CD4-positive, alpha-beta T cell treated with Interleukin-15 for 1 hour (primary cell): ENCODE measurements around the gene NINJ1.

Source experiments
- DNase-seq: peaks from one replicate; pipeline ENCODE4 v3.0.0-alpha.2; 2020

NINJ1 gene

DNA sequence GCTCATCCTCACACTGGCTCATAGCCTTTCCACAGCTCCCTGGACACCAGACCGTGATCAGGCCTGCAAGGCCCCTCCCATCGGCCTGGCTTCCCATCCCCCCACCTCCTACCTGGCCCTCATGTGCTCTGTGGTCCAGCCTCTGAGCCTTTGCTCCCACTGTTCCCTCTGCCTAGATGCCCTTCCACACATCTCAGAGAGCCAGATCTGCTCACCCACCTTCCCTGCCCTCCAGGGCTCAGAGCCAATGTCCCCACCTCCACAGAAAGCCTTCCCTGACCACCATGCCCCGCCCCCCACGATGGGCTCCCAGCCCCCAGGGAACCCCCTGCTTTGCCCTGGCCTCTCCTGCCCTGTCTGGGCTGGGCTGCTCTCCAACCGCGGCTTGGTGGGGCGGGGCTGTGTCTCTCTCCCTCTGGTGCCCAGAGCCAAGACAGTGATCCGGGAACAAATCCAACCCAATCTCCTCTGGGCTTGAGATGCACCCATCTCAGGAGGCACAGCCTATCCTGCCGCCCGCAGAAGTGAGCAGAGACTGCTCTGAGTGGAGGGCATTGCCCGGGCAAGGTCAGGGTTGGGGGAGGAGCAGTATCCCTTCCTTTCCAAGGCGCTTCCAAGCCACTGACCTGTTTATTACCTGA lies 1.6 kb downstream of the NINJ1 start:
- no peak for DNase-seq

DNA sequence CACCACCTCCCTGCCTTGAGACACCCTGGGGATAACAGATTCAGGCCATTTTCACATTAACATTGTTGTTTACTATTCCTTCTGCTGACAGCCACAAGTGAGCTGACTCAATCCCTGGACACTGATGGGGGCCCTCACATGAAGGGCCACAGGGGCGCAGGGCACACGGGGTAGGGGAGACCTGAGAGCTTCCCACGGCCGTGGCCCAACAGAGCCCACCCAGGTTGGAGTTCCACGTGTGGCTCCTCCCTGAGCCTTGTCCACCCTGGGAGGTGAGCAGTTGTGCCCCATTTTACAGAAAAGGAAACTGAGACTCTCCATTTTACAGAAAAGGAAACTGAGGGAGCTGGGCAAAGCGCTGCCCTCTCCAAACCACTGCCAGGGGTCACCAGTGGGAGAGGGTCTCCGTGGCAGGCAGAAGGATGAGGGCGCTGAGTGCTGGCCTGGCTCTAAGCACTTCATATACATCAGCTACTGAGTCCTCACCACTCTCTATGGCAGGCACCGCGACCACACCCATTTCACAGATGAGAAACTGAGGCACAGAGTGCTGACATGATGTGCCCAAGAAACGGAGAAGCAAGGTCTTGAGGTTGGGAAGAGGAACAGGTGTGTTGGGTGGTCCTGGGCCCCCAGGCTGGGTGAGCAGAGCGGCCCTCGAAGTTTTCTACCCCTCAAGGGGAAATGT lies 2.3 kb downstream of the NINJ1 start:
- DNase-seq = no peak

DNA sequence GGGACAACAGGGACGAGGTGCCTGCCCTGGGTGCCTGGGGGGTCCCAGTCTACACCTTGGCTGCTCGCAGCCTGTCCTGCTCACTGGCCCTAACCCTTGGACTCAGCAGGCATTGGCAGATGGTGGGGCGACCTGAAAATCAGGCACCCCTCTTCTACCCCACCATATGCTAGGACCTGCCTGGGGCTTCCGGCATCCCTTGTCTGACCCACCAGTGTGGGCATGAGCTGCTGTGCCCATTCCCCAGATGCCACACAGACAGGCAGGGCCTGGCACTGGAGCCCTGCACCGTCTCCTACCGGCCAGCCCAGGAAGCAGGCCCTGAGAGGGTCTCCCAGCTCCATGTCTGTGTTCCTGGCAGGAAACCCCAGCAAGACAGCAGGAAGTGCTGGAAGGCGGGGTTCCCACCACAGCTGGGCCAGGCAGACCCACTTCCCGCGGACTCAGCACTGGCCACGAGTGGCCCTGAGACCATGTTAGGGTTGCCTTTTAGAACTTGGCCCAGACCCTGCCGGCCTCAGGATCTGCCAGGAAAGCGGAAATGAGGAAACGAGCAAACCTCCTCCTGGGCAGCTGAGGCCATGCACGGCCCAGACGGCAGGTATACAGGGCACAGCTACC lies 3.1 kb downstream of the NINJ1 start:
- no peak for DNase-seq

DNA sequence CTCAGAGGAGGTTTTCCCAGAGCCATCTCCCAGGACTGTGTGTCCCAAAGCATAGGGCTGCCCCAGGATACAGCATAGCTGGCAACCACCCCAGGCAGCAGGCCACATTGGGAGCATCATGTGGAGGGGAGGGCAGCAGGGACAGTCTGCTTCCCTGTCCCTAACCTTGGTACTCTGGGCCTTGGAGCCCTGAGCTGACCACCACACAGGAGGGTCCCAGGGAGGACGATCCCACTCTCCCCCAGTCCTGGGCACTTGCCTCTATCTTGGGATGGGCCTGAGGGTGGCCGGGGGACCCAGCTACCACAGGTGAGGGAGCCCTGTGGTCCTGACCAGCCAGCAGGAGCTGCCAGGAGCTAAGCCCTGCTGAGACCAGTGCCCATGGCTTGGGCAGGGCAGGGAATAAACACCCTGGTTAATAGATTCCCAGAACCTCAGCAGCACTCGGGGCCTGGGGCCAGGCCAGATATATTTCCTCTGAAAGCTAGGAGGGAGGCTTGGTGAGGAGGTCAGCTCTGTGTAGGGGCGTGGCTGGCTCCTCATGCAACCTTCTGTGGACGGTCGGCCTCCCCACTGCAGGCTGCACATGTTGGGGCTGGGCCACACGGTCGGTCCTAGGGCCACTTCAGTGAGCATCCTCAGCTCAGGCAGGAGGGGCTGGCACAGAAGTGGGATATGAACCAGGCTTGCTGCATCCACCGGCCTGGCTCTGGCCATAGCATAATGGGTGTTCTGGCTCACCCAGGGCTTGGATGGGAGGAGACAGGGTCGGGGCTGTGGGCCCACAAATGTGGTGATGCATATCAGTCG lies 4.2 kb downstream of the NINJ1 start:
- DNase-seq = no peak

DNA sequence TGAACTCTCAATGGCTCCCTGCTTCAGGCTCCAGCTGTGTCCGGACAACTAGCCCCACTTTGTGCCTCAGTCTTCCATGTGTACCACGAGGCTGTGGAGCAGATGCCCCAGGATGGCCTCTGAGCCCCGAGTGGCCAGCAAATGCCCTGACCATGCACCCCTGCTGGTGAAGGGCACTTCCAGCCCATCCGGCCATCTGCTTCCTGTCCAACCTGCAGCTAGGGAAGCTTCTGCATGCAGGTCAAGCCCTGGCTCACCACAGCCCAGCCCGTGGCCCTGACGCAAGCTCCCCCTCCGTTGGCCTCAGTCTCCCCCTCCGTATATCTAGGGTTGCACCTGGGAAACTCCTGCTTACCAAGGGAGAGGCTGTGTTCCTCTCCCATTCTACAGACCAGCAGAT lies 4.8 kb downstream of the NINJ1 start:
- DNase-seq = no peak

DNA sequence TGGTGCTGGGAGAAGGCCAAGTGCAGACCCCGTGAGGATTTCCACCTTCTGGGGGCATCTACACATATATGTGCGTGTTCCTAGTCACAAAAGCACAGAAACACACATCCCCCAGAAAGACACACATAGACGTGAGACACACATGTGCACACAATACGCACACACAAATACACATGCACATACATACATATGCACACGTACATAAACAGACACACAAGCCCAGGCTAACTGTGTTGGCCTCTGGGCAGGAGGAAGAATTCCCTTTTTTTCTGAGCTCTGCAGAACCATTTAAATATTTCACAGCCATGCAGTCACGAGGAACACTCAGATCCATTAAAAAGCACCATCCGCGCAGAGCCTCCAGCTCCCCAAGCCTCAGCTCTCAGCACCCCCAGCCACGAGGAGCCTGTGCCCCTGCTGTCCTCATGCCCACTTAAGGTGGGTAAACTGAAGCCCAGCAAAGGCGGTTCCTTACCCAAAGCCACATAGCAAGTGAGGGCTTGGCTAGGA lies 5.3 kb downstream of the NINJ1 start:
- DNase-seq = no peak

DNA sequence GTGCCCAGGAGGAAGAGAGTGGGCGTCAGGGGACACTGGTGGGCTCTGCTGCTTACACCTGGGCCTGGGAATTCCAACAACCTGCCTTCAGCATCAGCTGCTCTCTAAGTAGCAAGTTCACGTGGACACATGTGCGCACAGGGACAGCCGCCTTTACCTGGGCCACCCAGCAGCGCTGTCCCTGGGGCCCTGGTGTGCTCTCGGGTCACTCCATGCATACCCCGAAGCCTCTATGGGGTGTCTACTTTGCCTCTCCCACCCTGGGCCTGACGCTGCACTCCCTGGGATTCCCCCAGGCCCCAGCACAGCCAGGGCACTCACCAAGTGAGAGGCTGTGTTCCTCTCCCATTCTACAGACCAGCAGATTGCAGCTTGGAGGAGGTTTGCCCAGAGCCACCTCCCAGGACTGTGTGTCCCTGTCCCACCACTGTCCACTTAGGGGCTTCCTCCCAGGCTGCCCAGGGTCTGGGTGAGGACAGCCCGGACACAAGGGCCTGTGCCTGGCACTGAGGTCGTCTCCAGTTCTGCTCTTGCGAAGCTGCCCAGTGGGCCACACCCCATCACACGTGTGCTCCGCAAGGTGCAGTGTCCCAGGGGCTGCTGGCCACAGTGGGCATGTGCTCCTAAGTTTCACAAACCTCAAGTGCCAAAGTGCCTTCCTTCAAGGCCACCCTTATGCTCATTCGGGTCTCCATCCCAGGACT lies 5.9 kb downstream of the NINJ1 start:
- no peak for DNase-seq

DNA sequence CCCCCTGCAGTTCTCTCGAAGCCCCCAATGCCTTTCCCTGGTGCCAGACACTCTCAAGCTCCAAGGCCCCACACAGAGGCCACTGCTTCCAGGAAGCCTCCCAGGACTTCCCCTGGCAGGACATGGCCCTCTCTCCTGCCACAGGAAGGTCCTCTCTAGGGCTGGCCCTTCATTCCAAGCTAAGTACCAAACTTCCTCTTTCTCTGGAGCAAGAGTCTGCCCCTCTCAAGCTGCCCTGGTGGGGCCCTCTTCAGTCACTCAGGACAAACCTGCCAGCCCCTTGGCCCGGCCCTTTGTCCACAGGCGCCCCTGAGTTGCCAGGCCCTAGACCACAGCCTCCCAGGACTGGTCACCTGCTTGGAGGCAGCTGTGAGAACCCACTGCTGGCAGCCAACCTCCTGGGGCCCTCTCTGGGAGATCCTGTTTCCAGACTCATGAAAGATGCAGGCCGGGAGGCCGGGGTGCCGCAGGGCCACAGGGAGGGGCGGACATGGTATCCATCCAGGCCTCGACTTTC lies 6.6 kb downstream of the NINJ1 start:
- DNase-seq = no peak

DNA sequence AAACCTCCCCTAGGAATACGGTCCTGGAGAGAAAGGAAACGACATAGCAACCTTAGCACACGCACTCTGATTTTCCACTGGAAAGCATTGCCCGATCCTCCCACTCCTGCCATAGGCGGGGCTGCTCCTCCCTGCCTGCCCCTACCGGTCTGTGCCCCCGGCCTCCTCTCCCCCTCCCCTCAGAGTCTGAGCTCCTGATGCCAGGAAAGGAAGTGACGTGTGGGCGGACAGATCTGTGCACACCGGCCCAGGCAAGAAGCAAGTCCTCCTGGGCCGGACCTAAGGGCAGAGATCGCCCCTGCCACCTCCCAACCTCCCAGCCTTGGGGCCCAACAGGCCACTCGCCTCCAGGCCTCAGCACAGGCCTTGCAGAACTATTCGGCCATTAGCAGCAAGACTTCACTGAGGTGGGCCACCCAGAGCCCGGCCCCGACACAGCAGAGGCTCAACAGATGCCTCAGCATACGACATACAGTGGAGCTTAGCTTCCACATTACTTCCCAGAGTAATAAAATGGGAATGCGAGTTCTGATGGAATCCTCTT lies 7.2 kb downstream of the NINJ1 start:
- DNase-seq = peak; percentile 18

DNA sequence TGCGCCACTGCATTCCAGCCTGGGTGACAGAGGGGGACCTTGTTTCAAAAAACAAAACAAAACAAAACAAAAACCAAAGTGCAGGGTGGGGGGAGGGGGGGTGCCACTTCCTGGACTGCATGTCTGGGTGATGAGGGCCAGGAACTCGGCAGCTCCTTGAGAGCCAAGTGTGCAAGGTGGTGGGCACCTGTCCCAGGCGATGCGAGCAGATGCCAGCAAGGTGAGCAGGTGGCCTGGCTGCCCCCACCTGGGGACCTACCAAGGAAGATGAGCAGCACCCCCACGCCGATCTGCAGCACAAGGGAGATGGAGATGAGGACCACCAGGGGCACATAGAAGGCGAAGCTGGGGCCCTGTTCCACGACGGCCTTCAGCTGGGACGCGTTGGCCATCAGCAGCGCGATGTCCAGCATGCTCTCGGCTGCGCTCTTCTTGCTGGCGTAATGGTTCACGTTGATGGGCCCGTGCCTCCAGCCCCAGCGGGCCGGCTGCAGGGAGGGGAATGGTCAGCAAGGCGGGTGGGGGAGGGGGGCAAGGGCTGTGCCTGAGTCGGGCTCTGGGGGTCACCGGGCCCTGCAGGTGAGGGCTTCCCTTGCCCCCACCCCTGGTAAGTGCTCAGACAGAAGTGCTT lies 7.8 kb downstream of the NINJ1 start:
- peak; percentile 35 for DNase-seq

DNA sequence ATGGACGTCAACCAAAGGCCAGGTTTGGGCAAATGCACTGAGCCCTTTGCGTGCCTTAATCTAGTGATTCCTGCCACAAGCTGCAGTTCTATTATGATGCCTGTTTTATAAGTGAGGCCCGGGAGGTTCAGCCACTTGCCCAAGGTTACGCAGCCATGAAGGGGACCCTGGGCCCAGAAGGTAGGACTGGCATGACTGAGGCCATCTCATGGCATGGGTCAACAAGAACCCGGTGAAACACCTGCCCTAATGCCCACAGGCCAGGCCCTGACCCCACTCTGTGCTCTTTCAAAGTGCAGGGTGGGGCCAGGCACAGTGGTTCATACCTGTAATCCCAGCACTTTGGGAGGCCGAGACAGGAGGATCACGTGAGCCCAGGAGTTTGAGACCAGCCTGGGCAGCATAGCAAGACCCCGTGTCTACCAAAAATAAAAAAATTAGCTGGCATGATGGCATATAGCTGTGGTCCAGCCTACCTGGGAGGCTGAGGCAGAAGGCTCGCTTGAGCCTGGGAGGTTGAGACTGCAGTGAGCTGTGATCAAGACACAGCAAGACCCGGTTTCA lies 8.6 kb downstream of the NINJ1 start:
- peak; percentile 12 for DNase-seq

DNA sequence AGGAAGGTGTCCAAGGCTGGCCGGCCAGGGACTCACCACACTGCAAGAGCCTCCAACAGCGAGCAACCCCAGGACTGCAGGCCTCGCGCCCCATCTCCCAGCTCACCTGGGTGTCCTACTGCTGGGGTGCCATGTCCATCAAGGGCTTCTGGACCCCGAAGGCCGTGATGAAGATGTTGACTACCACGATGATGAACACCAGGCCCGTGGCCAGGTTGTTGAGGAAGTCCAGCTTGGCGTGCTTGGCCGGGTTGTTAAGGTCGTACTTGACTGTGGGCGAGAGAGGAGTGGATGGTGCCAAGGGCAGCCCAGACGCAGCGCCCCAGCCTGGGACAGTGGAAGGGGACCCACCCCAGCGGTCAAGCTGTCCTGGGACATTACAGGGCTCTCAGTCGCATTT lies 9.3 kb downstream of the NINJ1 start:
- no peak for DNase-seq

DNA sequence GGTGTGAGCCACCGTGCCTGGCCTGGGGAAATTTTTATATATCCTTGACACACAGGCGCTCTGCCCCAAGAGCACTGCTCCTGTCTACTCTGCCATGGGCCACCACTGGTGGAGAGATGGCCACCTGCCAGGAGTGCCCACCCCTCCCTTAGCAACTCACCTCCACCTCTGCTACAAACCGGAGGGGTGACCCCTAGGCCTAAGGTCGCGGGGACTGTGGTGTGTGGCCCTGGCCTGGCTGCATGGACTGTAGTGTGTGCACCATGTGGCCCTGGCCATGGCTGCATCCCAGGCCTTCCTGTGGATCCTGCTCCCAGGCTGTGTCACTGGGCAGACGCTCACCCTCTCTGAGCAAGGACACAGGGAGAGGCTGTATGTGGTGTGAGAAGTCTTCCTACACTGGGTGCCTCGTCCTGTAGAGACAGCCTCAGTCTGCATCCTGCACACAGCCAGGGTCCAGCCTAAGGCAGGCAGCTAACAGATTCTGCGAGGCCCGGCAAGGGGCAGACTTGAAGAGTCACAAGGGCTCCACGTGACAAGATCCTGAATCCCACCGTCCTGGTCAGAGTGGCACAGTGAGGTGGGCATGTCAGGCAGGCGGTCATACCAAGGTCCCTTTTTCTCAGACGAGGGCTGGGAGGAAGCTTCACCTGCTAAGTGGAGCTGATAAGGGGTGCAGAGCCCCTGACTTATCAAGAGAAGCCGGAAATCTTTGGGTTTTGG lies 10.3 kb downstream of the NINJ1 start:
- peak; percentile 16 for DNase-seq

DNA sequence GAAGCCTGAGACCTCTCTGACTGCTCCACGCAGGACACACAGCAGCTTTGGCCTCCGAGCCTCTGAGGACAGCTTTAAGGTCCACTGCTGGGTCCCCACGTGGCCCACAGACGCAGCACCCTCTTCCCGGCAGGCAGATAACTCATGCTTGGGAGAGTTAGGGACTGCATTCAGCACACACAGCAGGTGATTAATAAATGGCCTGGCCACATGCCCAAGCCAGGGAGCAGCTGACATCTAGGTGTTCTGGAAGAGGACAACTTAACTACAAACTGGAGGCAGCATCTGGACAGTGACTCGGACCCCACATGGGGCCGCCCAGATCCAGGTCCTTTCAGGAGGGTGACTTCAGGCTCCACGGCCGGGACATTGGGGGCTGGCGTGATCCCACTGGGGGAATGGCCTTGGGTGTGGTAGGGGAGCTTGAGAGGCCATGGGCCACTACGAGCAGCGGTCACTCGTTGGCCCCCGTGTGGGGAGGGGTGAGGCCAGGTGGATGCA lies 11.3 kb downstream of the NINJ1 start:
- peak; percentile 16 for DNase-seq

DNA sequence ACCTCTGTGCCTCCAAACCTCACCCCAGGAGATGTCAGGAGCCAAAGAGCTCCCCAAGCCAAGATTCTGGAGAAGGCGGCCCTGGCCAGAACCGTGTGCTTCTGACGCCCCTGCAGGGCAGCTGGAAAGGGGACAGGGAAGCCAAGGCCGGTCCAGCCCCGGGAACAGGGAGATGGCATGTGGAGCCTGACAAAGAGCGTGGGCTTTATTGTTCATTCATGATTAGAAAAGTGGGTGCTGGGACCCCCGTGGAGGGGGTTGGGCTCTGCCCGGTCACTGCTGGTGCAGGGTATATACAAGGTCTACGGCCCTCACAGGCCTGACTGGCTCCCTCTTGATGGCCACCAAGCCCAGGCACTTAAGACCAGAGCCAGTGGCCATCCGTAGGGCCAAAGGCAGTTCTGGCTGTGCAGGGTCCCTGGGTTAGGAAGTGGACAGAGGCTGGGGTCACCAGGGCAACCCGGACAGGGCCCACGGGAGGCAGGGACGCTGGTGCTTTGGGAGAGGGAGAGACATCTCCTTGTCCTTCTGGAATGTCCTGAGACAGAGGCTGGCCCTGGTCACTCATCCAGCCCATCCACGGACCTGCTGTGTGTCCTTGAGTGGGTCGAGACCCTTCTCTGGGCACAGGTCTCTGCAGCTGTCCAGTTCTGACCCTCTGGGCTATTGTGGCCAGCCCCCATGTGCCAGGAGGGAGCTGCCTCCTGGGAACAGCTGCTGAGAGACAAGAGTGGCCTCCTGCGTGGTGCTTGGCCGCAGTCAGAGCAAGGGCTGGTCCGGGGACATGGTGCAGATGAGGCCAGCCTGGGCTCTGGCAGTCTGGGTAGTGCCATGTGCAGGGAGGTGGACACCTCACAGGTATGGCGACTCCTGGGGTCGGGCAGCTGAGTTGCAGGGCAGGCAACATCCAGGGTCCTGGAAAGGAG lies 12.5 kb downstream of the NINJ1 start:
- DNase-seq = peak; percentile 15

DNA sequence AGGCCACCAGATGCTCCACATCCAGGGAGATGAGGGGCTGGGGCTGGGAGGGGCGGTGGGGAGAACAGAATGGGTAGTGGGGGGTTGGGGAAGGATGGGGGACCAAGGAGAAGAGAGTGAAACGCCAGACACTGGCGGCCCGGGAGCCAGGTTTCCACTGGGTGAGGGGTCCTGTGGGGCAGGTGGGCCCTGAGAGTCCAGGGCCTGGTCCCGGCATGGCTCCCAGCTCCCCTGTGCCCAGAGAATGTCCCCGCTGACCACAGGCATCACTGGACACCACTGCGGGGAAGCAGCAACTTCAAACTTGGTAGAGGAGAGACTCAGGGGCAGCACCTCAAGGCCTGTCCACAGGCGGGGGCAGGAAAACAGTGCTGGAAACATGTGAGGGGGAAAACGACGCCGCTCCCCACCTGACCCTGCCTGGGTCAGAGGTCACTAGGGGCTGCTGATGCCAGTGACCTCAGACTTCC lies 13.2 kb downstream of the NINJ1 start:
- peak; percentile 16 for DNase-seq

DNA sequence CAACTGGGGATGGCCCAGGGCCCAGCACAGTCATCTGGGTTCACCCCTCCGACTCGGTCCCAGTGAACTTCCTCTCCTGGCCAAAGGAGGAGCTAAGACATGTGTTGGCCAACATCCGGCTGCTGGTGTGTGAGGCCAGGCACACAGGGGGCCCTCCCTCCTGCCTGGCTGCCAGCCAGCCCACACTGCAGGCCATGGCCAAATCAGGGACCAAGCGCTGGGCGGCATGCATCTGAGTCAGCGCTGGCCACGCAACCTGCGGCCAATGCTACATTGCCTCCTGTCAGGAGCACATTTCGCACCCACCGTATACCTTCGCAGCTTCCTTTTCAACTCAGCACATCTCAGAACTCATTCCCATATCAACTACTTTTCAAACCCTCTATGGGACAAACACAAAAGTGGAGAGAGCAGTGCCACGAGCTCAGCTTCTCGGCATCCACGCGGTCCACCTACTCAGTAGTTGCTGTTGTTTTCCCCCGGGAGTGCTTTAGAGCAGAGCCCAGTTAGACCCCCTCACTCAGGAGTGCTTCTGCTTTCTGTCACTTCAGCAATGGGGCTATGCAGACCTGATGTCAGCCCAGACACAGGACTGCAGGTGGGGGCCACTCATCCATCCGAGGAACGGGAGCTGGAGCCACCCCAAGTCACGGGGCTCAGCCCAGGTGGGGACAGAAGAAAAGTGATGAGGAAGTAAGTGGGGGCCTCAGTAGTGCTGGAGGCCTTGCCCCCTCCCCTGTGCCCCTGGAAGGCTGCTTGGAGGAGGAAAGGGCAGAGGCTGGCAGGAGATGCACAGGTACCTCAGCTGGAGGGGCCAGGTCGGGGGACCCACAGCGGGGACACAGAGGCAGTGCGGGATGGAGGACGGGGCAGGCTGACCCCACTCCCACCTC lies 13.9 kb downstream of the NINJ1 start:
- peak; percentile 88 for DNase-seq

DNA sequence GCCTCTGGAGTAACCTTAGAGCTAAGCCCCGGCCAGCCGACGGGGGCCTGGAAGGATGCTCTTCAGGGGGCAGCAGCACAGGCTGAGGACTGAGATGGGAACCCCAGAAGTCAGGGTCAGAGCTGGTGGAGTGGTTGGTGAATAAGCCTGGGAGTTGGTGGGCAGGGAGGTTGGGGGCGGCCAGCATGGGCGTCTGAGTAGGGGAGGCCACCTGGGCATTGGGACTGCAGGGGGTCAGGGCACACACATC lies 14.4 kb downstream of the NINJ1 start:
- no peak for DNase-seq
